GM10266 (cell line): Measurements from ENCODE around the gene CALML5.

Experiments
- DNase-seq: peaks from one replicate; pipeline ENCODE4 v3.0.0; 2012; ENCODE audit errors: extremely low spot score
- CTCF ChIP-seq: IDR thresholded peaks from 2 replicates; pipeline ENCODE4 v1.5.1; 2012; ENCODE audit warnings: mild to moderate bottlenecking, low read depth; ENCODE audit not compliant: control insufficient read depth, insufficient read depth; ENCODE audit errors: missing control alignments

The CALML5 gene

DNA sequence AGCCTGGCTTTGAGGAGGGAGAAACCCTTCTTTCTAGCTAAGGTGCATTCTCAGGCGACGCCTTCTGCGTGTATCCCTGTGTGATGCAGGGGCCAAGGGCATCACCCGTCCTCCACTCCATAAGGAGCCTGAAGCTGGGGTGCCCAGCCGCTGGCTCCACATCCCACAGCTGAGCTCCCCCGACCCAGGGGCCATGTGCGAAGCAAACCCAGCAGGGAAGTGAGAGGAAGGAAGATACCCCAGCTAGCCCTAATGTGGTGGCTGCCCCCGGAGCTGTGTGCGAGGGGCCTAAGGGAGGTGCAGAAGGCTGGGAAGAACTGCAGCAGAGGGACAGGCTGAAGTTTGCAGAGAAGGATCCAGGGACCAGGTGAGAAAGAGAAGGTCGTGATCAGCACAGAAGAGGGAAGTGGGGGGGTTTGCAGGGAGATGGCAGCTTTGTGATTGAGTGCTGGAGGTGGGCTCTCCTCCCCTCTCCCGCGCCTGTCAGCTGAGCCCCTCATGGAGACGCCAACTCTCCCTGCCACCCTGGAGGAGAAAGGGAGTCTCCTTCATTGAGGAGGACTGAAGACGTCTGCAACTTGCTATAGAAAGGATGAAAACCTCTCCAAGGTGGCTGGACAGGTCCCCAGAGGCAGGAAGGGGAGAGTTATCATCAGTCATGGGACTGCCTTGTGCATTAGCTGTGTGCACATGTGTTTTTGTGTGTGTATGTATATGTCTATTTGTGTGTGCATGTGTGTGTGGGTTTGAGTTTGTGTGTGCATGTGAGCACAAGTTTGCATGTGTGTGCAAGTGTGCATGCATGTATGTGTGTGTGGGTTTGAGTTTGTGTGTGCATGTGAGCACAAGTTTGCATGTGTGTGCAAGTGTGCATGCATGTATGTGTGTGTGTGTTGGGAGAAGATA lies 3.5 kb upstream of the CALML5 start:
- DNase-seq = no peak
- TF ChIP-seq CTCF = no peak

DNA sequence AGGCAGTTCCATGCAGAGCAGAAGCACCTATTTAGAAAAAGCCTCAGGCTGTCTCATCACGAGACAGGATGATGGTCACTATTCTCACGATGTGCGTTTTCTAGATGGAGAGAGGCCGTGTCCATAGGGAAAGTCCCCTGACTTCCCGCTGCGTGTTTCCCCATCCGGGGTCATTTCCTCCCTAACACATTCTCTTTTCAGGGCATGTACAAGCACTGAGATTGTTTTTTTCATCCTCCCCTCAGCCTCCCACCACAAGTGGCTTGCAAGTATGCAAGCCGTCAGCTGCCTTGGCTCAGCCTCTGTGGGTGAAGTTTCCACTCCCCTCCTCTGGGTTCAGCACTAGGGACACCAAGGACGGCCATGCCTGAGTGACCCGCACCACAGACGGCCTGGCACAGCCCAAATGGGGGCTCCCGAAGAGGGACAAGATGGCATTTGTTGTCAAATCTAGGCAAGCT lies 2.7 kb upstream of the CALML5 start:
- DNase-seq = no peak
- TF ChIP-seq CTCF = no peak

DNA sequence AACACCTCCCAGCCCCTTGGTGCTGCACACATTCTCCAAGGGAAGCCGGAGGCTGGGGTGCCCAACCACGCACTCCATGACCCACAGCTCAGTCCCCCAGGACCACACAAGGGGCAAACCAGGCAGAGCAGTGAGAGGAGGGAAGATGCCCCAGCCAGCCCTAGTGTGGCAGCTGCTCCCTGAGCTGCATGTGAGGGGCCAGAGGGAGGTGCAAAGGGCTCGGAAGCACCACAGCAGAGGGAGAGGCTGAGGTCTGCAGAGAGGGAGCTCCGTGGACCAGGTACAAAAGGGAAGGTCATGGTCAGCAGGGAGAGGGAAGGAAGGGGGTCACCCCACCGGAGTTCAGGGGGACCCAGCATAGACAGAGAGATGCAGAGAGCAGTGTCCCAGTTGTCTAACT lies 1.5 kb upstream of the CALML5 start:
- DNase-seq = no peak
- no peak for TF ChIP-seq CTCF

DNA sequence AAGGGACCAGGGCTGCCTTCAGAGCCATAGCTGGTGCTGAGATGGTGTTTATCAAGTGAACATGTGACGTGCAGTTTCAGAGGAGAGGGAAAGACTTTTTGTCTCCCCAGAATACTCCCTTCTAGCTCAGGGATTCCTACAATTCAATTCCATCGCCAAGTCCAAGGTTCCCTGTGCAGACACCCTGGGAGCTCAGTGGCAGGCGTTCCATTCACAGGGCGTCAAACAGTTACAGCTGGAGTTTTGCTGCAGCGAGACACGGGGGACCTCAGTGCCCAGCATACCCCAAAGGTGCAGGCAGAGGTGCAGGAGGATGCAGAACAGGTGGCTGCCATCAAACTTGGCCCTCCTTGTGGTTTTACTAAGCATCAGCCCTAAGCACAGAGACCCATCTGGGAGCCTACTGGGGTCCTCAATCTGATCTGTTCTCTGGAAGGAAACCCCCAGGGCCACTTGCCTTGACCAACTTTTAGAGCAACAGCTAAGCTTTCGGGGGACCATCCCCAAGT lies 846 bp upstream of the CALML5 start:
- DNase-seq = no peak
- TF ChIP-seq CTCF = no peak

- no peak for TF ChIP-seq CTCF
- no peak for DNase-seq
Measured at GRCh38 chr10:5498791-5499492, 428 bp downstream of the CALML5 start.

DNA sequence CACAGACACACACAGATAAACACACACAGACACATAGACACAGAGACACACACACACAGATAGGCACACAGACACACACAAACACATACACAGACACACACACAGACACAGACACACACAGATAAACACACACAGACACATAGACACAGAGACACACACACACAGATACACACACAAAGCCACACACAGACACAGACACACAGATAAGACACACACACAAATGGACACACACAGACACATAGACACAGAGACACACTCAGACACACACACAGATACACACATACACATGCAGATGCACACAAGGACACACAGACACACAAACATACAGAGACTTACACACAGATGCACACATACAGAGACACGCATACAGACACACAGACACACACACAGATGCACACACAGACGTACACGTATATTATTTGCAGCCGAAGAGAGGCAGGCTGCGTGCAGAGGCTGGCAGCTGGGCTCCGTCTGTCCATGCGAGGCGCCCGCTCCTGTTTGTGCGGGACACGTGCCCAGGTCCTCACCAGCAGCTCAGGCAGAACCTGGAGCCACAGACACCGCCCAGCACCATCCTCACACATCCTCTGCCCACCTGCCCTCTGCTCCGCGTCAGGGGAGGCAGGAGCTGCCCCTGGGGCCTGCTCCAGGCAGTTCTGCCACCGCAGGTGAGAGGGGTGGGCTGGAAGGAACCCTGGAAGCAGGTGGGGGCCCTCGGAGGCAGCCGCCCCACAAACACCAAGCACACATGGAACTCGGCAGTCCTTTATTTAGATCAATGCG lies 1.2 kb downstream of the CALML5 start:
- no peak for TF ChIP-seq CTCF
- no peak for DNase-seq
